HG03103 (cell line): ENCODE results near the gene VSIG8.

Source experiments
- ATAC-seq: cut with Tn5 transposase; IDR thresholded peaks from one replicate; pipeline ENCODE4 v1.9.1; 2021; ENCODE audit warnings: low read depth; ENCODE audit not compliant: unreplicated experiment

VSIG8 gene

DNA sequence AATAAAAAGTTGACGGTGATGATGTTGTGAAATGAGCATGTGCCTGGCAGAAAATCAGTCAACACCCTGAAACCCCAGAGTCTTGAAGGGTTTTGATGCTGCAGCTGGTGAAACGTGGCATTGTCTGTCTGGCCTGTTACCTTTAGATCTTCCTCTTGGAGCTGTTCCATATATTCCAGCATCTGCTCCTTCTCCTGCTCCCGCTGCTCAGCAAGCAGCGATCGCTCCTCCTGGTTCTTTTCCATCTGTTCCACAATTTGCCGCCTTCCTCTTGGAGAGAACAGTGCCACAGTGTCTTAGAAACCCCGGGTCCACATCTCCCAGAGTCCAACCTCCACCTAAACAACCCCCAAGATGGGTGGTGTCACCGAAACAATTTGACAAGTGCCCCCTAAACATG, 21.8 kb upstream of the VSIG8 start:
- no peak for ATAC-seq

DNA sequence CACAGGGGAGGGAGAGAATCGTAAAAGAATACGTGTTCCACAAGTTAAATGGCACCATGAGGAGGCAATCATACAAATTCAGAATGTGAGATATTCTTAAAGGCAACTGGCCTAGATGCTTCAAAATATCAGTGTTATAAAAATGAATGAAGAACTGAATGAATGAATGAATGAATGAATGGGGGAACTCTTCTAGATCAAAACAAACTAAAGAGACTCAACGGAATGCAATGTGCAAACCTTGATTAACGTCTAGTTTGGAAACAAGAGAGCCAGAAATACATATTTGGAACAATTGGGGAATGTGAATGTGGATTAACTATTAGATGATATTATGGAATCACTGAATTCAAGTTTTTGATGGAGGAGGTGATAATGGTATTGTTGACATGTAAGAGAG, 20.7 kb upstream of the VSIG8 start:
- no peak for ATAC-seq

DNA sequence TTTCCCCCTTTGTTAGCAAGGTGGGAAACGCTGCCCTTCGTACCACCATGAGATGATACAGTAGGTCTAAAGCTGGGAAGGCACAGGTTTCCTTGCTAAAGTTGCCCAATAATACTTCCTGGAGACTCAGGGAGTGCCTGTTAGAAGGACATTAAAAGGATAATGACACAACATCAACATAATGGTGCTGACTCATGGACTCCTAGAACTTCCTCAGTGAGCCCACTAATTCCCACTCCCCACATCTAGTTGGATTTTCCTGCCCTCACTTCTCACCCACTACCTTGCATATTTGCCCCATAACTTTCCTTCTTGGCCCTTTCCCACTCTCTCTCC, 20.0 kb upstream of the VSIG8 start:
- no peak for ATAC-seq

- ATAC-seq, result no peak
Observed at GRCh38 chr1:159881622-159882526, 19.4 kb upstream of the VSIG8 start.

- no peak for ATAC-seq
Observed at GRCh38 chr1:159880430-159880829, 18.0 kb upstream of the VSIG8 start.

- ATAC-seq, result no peak
Observed at GRCh38 chr1:159879977-159880376, 17.5 kb upstream of the VSIG8 start.

DNA sequence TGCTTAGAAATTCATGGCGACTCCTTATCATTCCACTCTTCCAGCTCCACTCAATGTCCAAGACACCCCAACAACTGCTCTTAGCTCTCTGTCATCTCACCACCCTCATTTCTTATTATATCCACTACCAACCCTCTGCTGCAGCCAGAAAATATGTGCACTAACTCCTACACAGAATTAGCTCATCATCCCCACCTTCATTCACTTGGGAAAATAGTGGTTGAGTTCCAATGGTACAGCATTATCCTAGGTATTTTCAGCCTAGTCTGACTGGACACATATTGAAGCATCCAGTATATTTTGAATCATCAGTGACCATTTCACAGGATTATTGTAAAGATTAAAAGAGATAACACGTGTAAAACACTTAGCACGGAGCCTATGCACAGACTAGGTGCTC, 16.7 kb upstream of the VSIG8 start:
- ATAC-seq, result no peak

DNA sequence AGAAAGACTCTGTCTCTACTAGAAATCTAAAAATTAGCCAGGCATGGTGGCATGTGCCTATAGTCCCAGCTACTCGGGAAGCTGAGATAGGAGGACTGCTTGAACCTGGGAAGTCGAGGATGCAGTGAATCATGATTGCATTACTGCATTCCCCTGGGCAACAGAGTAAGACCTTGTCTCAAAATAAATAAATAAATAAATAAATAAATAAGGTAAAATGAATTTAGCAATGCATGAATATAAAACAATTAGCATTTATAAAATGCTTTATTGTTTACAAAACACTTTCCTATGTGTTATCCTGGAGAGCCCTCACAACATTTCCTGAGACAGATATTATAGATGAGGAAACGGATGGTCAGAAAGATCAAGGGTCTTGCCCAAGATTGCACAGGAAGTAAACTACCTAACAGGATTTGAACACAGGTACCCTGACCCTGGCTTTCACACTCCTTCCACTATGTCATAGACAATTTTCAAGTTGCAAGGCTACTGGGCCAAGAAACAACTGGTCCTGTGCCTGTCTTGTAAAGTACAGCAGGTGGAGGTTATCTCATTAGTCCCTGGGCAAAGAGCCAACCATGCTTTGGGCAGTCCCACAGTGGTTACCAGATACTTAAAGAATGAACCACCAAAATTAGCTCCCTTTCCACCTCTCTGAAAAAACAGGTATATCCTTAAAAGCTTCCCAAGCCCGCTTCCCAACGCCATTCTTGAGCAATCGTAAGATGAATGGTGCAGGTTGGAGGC, 15.4 kb upstream of the VSIG8 start:
- no peak for ATAC-seq

DNA sequence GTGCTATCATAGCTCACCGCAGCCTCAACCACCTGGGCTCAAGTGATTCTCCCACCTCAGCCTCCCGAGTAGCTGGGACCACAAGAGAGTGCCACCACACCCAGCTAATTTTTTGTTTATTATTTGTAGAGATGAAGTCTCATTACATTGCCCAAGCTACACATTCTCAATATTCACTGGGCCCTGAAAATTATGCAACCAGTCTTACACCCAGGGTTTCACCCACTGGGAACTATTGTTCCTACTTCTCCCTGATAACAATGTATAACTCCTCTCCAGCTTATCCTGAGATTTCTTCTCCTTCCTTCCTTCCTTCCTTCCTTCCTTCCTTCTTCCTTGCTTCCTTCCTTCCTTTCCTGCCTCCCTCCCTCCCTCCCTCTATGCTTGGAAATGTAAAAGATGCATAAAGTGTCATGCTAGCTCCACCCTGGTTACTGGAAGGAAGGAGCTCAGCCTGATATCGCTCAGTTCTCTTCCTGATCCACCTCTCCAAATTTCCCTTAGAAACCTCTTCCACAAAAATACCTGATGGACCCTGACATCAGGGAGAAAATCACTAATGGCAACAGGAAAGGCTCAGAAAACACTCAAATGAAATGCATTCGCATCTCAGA, 11.2 kb upstream of the VSIG8 start:
- ATAC-seq, result no peak

DNA sequence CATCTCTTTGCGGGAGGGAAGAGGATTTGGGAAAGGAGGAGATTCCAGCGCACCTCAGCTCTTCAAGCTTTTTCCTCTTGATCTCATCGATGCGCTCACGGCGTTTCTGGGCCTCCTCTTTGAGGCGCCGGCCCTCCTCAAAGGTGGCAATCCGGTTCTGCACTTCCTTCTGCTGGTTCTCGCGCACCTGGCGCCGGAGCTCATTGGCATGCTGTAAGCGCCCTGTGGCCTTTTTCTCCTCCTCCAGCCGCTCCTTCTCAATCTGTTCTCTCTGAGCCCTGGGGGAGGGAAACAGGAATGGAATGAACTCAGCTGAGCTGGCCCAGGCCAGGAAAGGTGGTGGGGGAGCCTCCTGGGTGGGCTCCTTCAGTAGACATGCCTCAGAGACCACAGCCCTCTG, 10.4 kb upstream of the VSIG8 start:
- no peak for ATAC-seq

- ATAC-seq, result no peak
Observed at GRCh38 chr1:159870704-159871103, 8.2 kb upstream of the VSIG8 start.

- no peak for ATAC-seq
Observed at GRCh38 chr1:159869607-159870006, 7.2 kb upstream of the VSIG8 start.

DNA sequence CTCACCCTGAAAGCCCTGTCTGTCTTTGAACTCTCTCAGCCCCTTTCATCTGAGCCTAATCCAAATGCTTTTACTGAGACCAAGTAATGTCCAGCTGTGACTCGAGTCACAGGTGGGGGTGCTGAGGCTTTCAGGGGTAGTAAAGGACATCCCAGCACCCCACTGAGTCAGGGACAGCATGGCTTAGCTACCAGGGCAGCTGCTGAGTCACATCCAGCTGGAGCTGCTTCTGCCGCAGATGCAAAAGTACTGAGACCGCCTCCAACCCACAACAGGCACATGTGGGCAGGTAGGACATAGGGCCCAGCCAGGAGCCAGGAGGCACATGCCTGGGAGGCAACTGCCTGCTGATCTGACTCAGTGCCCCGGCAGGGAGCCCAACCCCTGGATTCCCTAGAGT, 6.7 kb upstream of the VSIG8 start:
- ATAC-seq, result no peak

- ATAC-seq, result no peak
Observed at GRCh38 chr1:159868766-159869165, 6.3 kb upstream of the VSIG8 start.

DNA sequence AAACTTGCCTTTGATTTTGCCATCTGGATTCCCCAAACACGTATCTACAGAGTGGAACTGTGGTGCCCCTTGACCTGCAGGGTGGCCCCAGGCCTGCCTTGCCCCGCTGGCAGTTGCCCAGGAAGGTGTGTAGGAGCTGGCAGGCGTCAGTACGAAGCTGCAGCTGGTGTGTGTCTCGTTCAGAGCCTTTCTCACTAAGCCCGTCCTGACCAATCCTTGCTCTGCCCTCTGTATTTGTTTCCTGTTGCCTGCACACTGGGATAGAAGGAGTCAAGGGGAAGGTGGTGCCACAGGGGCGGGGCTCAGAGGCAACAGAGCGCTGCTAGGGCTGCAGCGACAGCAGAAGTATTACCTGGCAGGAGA, 5.2 kb upstream of the VSIG8 start:
- no peak for ATAC-seq

GRCh38 chr1:159866905-159867663, 4.6 kb upstream of the VSIG8 start:
- ATAC-seq, result no peak

GRCh38 chr1:159866066-159866465, 3.6 kb upstream of the VSIG8 start:
- no peak for ATAC-seq

DNA sequence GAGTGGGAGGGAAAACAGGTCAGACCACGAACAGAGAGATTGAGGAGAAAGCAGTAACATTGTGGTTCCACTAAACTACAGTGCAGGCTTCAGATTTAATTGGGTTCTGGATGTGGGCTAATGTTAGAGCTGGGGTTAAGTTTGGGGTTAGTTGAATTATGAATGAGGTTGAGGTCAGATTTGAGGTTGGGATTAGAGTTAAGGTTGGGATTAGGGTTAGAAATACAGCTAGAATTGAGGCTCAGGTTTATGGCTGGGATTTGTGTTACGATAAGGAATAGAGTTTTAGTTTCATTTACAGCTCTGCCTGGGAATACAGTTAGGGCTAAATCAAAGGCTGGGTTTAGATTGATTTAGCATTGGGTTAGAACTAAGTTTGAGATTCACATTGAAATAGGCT, 1.8 kb upstream of the VSIG8 start:
- no peak for ATAC-seq

GRCh38 chr1:159862031-159862430, 426 bp downstream of the VSIG8 start:
- no peak for ATAC-seq

DNA sequence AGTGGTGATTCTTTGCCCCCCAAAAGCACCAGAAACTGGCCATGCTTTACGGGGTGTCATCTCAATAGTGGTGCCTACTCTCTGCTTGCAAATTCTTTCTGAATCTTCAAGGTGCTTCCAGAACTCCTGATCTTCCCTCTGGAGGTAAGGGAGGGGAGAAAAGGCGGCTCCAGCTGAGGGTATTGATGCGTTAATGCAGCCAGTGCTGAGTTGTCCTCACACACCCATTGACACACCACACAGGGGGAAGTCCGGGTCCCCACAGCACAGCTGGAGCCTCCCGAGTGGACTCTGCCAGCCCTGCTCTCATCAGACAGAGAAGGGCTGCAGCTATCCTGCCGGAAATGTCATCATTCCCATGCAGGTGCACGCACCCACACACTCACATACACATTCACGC, 1.2 kb downstream of the VSIG8 start:
- no peak for ATAC-seq

GRCh38 chr1:159860456-159860855, 2.0 kb downstream of the VSIG8 start:
- no peak for ATAC-seq
